Common myeloid progenitor, CD34-positive (primary cell): Measurements from ENCODE around the gene NUP54. TPM values are rescaled to one million over a fixed set of nuclear protein-coding genes. Genes with fewer than 3 reads are reported as not detected.
A peak's percentile ranks its signal among the peaks of the same experiment; 100 is the strongest.

ENCODE experiments used
- CTCF ChIA-PET: fragments of 350-600 bp; sonication (Branson Sonifier 250); formaldehyde crosslinking; loops from one replicate; lab custom pipeline; 2021; ENCODE audit warnings: antibody characterized with exemption; lab: Charles Lee
- POLR2A ChIA-PET: fragments of 350-600 bp; sonication (Branson Sonifier 250); formaldehyde crosslinking; loops from one replicate; lab custom pipeline; 2021; ENCODE audit warnings: antibody characterized with exemption; lab: Charles Lee
- DNase-seq, 3 donors: peaks; one replicate each; pipeline versions ENCODE4 v3.0.0 to v3.0.0-alpha.2; 2013
- H3K27ac ChIP-seq, 2 experiments: 1 replicate in 1 of 2; 2 replicates in 1 of 2; pipeline ENCODE4 v1.7.0; 2013; ENCODE audit warnings: inconsistent platforms in 2 of 2, low read length in 2 of 2, mild to moderate bottlenecking in 2 of 2, low read depth in 1 of 2, moderate library complexity in 1 of 2; ENCODE audit not compliant: severe bottlenecking in 2 of 2, insufficient read depth in 1 of 2, poor library complexity in 1 of 2
- H3K27me3 ChIP-seq, 5 experiments: replicated peaks in 2 of 5; 1 replicate in 3 of 5; 2 replicates in 2 of 5; pipeline versions ENCODE4 v1.6.1 to v1.7.0; 2013; ENCODE audit warnings: low read length in 4 of 5, mild to moderate bottlenecking in 2 of 5, moderate library complexity in 2 of 5, inconsistent platforms in 1 of 5; ENCODE audit not compliant: insufficient read depth in 5 of 5, control insufficient read depth in 4 of 5
- H3K36me3 ChIP-seq, 4 experiments: 1 replicate in 2 of 4; 2 replicates in 2 of 4; pipeline versions ENCODE4 v1.6.1 to v1.7.0; 2013; ENCODE audit warnings: low read length in 3 of 4, control low read depth in 1 of 4, mild to moderate bottlenecking in 1 of 4; ENCODE audit not compliant: control insufficient read depth in 4 of 4, insufficient read depth in 4 of 4
- H3K4me1 ChIP-seq, 4 experiments: 1 replicate in 3 of 4; 2 replicates in 1 of 4; pipeline versions ENCODE4 v1.6.1 to v1.7.1; 2013; ENCODE audit warnings: low read length in 3 of 4, mild to moderate bottlenecking in 3 of 4, control low read depth in 1 of 4, inconsistent platforms in 1 of 4, moderate library complexity in 1 of 4; ENCODE audit not compliant: control insufficient read depth in 4 of 4, insufficient read depth in 4 of 4; ENCODE audit errors: control extremely low read depth in 1 of 4
- H3K4me3 ChIP-seq, 7 experiments: 1 replicate in 4 of 7; 2 replicates in 3 of 7; pipeline versions ENCODE4 v1.5.1 to v1.7.0; 2013; ENCODE audit warnings: mild to moderate bottlenecking in 7 of 7, low read length in 6 of 7, moderate library complexity in 6 of 7, inconsistent platforms in 2 of 7, low read depth in 2 of 7, control low read depth in 1 of 7; ENCODE audit not compliant: insufficient read depth in 4 of 7, control insufficient read depth in 1 of 7; ENCODE audit errors: extremely low read depth in 1 of 7
- H3K9me3 ChIP-seq, 5 experiments: 1 replicate in 4 of 5; 2 replicates in 1 of 5; pipeline versions ENCODE4 v1.6.1 to v1.7.1; 2013; ENCODE audit warnings: low read length in 4 of 5, mild to moderate bottlenecking in 2 of 5, inconsistent platforms in 1 of 5, low read depth in 1 of 5, moderate library complexity in 1 of 5; ENCODE audit not compliant: control insufficient read depth in 4 of 5, insufficient read depth in 2 of 5; ENCODE audit errors: control extremely low read depth in 1 of 5
- WGBS: methylation state at CpG from one replicate; pipeline ENCODE4 v1.1.5; 2013; ENCODE audit not compliant: insufficient coverage; 5-methylcytosine and 5-hydroxymethylcytosine counted together
- polyA plus RNA-seq: library from polyadenylated mRNA; unstranded; fragments of 120-200 nt; gene quantifications from one replicate; pipeline ENCODE4 v1.2.1, GENCODE V29; 2013

Gene NUP54
- 52.6 TPM for polyA plus RNA-seq

DNA sequence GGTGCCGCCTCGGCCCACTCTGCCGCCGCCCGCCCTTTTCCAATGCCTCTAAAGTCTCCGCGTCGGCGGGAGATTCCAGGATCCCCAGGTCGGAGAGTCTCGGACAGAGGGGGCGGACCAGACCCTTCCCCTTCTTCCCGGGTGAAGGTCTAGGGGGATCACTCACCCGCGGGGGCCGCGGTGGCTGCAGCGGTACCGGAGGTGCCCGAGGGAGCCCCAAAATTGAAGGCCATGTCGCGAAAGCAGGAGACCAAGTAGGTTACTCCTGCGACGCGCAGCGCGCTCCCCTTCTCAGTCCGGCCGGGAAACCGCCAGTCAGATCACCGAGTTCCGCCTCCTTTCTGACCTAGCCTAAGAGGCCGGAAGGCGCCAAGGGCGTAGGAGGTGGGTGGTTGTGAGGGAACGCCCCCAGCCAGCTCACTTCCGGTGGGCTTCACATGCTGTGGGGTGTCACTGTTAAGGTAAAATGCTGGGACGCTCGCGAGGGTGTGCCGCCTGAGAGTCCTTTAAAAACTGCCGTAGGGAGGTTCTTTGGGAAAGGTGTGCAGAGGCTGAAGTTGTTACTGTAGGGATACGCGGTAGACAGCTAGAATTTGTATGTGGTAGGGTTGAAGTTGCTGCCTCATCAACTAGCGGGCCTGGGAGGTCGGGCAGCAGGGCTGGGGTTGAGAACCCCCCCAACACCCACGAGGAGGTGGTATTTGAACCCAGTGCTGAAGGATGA, at the start of gene NUP54:
NUP54 (minus strand) TSS at position 256 of the 724 bp plus-strand sequence; CDS start at position 233, 23 bp downstream.
- CTCF ChIA-PET = interaction anchor here (0.7 to 1.0 kb wide), 3 partner anchors 11 to 32 kb away, joined by 3 to 4 read pairs (median 3); no protein-coding TSS in a partner anchor
- POLR2A ChIA-PET = interaction anchor here (0.6 to 1.0 kb wide), 2 partner anchors 14 to 20 kb away, joined by 3 to 6 read pairs; no protein-coding TSS in a partner anchor
- H3K27me3 ChIP-seq = no peaks in the 10 kb centered on the region
- H3K9me3 ChIP-seq = no peaks in the 10 kb centered on the region
- WGBS = 0% methylated on average over 39 of the region's 47 CpGs
- H3K36me3 ChIP-seq = peaks cover 0 to 10% (median 4%) of the 10 kb centered on the region in 4 experiments
- peak within 1 kb of the TSS; percentile 92 to 94 for H3K27ac ChIP-seq
- peak; percentile 97 to 99 (median 98) for DNase-seq
- H3K4me1 ChIP-seq = peaks cover 15 to 31% (median 24%) of the 10 kb centered on the region in 4 experiments
- H3K4me3 ChIP-seq = peak within 1 kb of the TSS; percentile 89 to 97 (median 95)

DNA sequence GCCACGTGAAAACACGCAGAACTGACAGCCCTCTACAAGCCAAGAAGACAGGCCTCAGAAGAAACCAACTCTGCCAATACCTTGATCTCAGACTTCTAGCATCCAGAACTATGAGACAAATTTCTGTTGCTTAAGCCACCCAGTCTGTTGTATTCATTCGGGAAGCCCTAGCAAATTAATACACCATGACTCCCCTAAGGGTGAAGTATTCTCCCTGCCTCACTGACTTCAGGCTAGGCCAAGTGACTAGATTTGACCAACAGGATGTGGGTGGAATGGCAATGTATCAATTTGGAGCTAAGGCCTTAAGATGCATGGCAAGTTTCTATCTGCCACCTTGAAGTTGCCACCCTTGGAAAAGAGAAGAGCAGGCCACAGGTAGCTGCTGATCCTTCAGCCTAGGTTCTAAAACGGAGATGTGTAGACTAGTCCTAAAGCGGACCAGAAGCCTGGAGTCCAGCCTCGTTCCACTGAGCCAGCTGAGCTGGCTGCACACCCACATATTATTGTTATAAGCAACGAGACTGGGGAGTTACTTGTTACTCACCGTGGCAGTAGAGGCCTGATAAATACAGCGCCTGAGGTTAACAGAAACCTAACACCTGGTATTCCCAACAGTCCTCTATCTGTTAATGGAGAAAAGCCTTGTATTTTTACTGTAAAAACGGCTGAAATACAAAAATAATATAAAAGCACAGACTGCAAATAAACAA, 49.0 kb upstream of the NUP54 start:
- CTCF ChIA-PET = interaction anchor here (1.4 to 4.9 kb wide), 4 partner anchors 15 to 49 kb away, joined by 3 to 31 read pairs (median 10); no protein-coding TSS in a partner anchor

DNA sequence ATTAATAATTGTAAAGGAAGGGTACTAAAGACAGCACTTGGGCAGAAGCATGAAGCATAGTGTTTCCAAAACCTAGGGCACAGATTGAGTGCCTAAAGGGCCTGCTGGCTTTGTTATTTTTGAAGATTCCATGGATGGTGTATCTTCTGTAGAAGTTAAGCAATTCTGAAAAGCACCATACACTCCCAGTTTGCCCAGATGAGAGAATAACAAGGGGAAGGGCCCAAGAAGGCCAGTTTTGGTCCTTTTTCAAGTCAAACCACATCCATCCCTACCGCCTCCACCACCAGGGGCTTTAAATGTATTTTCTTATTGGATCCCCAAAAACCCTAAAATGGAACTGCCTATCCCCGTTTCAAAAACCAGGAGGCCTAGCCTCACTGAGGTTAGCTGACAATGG, 48.2 kb upstream of the NUP54 start:
- peaks cover 18 to 38% (median 30%) of the 10 kb centered on the region in 4 experiments for H3K36me3 ChIP-seq
- 100% methylated on average over 1 of the region's 2 CpGs for WGBS
- H3K9me3 ChIP-seq = peaks cover 0 to 13% (median 3%) of the 10 kb centered on the region in 5 experiments
- DNase-seq = no peak
- ChIA-PET CTCF (interaction anchor here (0.7 to 4.9 kb wide), 2 partner anchors 8 to 17 kb away, joined by 3 to 31 read pairs; no protein-coding TSS in a partner anchor), POLR2A (no interaction called here)
- H3K4me3 ChIP-seq = no peak overlapping the region
- no peaks in the 10 kb centered on the region for H3K27me3 ChIP-seq
- H3K27ac ChIP-seq = peak overlapping the region in 1 of 2 experiments; percentile 47
- H3K4me1 ChIP-seq = peaks cover 31 to 51% (median 48%) of the 10 kb centered on the region in 4 experiments

More for the DNA sequence above, 49.0 kb upstream of the NUP54 start:
- WGBS = 95% methylated on average over 6 of the region's 10 CpGs
- POLR2A ChIA-PET = no interaction called here
- H3K27ac ChIP-seq = peak overlapping the region; percentile 47 to 73
- H3K27me3 ChIP-seq = no peaks in the 10 kb centered on the region
- peak overlapping the region in 1 of 7 experiments; percentile 17 for H3K4me3 ChIP-seq
- H3K4me1 ChIP-seq = peaks cover 31 to 55% (median 49%) of the 10 kb centered on the region in 4 experiments
- peaks cover 0 to 9% (median 0%) of the 10 kb centered on the region in 5 experiments for H3K9me3 ChIP-seq
- DNase-seq = no peak
- H3K36me3 ChIP-seq = peaks cover 17 to 32% (median 25%) of the 10 kb centered on the region in 4 experiments

DNA sequence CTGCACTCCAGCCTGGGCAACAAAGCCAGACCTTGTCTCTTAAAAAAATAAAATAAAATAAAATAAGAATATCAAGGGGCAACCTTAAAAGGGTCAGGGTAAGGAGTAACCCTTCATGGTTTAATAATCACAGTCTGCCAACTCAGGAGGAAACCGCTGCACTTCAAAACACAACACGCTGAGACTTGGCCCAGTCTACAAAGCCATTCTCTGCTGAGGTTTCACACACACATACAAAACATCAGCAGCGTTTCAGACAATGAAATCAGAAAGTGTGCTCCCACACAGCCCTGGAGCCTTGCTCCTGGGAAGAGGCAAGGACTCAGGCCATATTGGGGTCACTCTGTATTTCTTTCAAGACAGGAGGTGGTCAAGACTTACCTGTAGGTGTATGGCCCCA, 47.1 kb upstream of the NUP54 start:
- Histone ChIP-seq H3K9me3 (peaks cover 0 to 15% (median 3%) of the 10 kb centered on the region in 5 experiments), H3K36me3 (peaks cover 18 to 41% (median 31%) of the 10 kb centered on the region in 4 experiments), H3K4me1 (peaks cover 26 to 40% (median 39%) of the 10 kb centered on the region in 4 experiments), H3K4me3 (no peak overlapping the region), H3K27ac (no peak overlapping the region), H3K27me3 (no peaks in the 10 kb centered on the region)
- no peak for DNase-seq
- POLR2A ChIA-PET = no interaction called here
- 100% methylated on average over 1 of the region's 3 CpGs for WGBS
- CTCF ChIA-PET = no interaction called here

DNA sequence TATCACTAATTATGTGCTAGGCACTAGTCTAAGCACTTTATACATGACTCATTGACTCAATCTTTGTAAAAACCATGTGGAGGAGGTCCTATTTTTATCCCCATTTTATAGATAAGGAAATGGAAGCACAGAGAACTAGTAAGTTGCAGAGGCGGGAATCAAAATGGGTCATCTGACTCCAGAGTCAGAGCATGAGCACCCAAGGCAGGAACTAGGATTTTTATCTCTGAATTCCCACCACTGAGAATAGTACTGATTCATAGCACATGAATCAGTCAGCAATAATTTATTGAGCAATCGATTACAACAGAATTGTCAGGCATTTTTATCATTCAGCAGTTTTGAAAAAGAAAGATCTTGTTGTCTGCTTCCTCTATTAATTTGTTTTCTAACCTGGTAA, 46.1 kb upstream of the NUP54 start:
- Histone ChIP-seq H3K9me3 (peaks cover 0 to 15% (median 3%) of the 10 kb centered on the region in 5 experiments), H3K36me3 (peaks cover 18 to 44% (median 32%) of the 10 kb centered on the region in 4 experiments), H3K4me3 (no peak overlapping the region), H3K4me1 (peaks cover 16 to 30% (median 29%) of the 10 kb centered on the region in 4 experiments), H3K27ac (no peak overlapping the region), H3K27me3 (no peaks in the 10 kb centered on the region)
- POLR2A ChIA-PET = no interaction called here
- DNase-seq = no peak
- CTCF ChIA-PET = interaction anchor here (1.5 to 1.6 kb wide), 3 partner anchors 10 to 183 kb away, joined by 4 to 6 read pairs (median 6); no protein-coding TSS in a partner anchor
- 100% methylated on average over 2 of the region's 2 CpGs for WGBS

DNA sequence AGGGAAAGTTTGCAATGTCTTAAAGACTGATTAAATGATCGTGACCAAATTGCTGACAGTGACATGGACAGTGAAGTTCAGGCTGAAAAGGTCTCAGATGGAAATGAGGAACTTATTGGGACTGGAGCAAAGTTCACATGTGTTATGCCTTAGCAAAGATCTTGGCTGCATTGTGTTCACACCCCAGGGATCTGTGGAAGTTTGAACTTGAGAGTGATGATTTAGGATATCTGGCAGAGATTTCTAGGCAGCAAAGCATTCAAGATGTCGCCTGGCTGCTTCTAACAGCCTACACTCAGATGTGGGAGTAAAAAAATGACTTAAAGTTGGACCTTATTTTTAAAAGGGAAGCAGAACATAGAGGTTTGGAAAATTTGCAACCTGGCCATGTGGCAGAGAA, 44.0 kb upstream of the NUP54 start:
- POLR2A ChIA-PET = no interaction called here
- peaks cover 3 to 10% (median 9%) of the 10 kb centered on the region in 4 experiments for H3K4me1 ChIP-seq
- no peaks in the 10 kb centered on the region for H3K27me3 ChIP-seq
- 92% methylated on average over 1 of the region's 2 CpGs for WGBS
- H3K36me3 ChIP-seq = peaks cover 18 to 47% (median 35%) of the 10 kb centered on the region in 4 experiments
- no peak for DNase-seq
- H3K4me3 ChIP-seq = no peak overlapping the region
- CTCF ChIA-PET = no interaction called here
- peaks cover 0 to 15% (median 3%) of the 10 kb centered on the region in 5 experiments for H3K9me3 ChIP-seq
- no peak overlapping the region for H3K27ac ChIP-seq
